ENCODE measurements around the gene CDH18.

CDH18 gene, protein sequence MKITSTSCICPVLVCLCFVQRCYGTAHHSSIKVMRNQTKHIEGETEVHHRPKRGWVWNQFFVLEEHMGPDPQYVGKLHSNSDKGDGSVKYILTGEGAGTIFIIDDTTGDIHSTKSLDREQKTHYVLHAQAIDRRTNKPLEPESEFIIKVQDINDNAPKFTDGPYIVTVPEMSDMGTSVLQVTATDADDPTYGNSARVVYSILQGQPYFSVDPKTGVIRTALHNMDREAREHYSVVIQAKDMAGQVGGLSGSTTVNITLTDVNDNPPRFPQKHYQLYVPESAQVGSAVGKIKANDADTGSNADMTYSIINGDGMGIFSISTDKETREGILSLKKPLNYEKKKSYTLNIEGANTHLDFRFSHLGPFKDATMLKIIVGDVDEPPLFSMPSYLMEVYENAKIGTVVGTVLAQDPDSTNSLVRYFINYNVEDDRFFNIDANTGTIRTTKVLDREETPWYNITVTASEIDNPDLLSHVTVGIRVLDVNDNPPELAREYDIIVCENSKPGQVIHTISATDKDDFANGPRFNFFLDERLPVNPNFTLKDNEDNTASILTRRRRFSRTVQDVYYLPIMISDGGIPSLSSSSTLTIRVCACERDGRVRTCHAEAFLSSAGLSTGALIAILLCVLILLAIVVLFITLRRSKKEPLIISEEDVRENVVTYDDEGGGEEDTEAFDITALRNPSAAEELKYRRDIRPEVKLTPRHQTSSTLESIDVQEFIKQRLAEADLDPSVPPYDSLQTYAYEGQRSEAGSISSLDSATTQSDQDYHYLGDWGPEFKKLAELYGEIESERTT

DNA sequence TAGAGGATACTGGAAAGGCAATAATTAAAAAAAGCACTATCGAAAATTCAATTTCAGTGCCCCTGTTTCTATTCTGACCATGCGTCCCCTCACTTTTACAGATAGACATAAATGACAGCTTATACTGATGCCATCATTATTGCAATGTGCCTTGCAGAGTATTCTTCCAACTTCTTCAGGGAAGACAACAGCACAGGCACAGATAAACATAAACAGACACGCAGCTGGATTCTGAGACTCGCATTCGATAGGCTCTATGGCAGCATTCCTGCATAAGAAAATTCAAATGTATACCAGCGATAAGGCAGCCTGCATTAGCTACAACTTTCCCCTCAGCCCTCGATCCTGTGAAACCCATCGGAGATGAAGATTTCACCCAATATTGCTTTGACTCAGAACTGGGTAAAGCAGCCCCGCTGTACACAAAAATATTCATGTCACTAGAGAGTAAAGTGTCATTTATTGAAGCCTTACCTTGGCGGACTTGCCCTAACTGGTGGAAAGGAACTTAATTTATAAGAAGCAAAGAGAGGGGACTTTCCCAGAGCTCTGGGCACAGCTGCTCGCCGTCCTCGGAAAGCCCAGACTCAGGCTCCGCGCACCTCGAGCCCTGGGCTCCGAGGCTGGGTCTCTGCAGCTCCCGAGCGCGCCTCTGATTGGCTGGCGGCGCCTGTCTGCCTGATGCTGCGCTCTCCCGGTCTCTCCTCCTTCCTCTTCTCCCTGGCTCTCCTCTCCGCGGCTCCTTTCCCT, at the start of gene CDH18:
Gene CDH18 (minus strand): TSS at position 589 of the 750 bp plus-strand sequence. CDS start 149,214 bp downstream, outside the sequence.
- no peak for DNase-seq

DNA sequence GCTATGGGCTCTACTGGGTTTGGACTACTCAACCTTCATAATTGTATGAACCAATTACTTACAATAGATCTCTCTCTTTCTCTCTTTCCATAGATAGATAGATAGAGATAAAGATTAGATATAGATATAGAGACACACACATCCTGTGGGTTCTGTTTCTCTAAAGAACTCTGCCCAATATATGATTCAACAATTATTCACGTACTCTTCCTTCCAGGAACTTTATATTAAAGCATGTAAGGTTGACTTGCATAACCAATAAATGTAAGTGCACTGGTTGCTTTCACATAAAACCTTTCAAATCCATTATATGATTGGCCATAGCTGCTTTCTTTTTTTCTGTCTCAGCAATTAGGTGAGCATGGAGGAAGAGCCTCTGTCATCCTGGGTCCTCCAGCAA, 46.7 kb upstream of the CDH18 start:
- no peak for DNase-seq

DNA sequence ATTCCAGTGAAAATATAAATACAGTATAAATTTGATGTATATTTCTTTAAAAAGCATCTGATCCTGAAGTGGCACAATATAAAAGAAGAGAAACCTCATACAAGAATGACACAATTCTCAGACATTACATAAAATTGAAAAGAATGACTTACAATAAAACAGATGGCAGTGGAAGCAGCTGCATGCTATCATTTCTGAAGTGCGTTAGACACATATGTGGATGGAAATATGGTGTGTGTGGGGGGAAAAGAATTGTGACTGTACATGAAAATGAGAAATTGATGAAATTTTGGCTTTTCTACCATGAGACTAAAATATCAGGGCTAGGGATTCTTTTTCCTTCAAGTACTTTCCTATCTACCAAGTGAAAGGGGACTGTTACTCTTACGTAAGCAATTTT, 45.9 kb upstream of the CDH18 start:
- no peak for DNase-seq

DNA sequence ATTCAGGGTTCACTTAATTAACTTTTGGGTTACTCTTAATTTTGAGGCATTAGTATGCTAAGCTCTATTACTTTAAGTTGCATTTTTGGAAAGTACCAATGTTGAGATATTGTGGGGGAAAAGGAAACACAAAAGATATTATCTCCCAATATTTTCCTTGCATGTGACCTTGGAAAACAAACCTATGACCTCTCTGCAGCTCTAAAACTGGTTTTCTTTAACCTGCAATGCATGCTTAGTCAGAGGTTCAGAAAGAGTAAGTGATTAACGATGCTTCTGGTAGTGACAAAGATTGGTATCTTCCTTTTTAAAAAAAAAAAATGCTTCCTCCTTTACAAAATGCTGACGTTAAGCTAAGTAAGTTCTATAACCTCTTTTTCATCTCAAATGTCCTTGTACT, 44.9 kb upstream of the CDH18 start:
- no peak for DNase-seq

DNA sequence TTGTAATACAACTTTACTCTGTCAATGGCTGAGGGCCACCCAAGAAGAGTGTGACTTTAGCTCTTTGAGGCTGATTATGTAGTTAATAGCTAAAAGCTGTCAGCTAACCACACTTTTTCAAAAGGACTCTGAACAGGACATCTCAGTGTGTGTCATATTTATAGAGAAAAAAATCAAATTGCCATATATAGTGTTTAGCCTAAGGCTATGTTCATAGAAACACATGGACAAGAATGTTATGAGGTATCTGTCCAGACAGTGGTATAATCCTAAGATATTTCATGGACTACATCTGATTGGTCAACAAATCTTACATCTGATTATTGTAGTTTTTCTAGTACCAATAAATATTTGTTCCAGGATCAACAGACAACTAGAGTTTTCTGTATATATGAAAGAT, 42.1 kb upstream of the CDH18 start:
- no peak for DNase-seq

DNA sequence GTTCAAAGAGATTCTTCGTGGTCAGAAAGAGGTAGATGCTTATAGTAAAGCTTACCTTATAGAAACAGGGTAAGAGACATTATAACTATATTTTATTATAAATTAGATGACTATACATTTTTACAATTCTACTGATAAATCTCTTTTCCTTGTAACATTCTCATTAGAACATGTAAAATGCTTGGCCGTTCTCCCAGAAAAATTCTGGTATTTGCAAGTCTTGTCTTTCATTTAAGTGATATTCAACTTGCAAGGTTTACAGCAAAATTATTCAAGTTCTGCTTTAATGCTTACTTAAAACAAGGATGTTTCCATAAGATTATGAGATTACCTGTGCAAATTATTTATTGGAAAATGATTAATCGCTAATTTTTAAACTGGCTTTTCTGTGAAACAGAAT, 41.3 kb upstream of the CDH18 start:
- no peak for DNase-seq

DNA sequence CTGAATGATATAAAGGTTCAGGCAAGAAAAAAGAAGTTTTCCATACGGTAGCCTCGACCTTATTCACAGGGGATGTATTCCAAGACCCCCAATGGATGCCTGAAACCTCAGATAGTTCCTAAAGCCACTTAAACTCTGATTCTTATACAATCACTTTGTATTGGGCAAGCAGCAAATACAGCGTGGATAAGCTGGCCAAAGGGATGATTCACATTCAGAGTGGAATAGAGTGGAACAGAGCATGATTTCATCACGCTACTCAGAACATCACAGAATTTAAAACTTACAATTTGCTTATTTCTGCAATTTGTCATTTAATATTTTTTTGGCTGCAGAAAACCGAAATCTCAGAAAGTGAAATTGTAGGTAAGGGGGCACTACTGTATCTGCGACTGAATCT, 40.5 kb upstream of the CDH18 start:
- no peak for DNase-seq

DNA sequence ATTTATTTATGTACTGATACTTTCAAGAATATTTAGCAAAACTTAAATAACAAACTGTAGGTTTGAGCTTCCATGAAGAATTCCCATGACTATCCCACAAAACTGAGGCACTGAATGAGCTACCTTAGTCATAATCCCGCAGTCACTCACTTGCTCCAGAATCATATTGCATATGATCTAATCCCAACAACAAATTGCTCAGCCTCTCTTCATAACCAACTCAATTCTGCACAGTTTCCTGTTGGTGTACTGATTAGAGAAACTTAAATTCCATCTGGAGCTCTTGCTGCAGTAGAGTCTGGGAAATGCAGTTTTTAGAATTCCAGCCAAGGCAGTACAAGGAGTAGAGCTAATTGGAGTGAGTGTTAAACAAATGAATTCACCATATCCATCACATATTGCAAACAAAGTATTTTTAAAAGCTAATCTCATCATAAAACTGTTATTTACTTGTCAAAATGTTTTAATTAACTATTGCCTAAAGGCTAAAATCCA, 35.7 kb upstream of the CDH18 start:
- no peak for DNase-seq

DNA sequence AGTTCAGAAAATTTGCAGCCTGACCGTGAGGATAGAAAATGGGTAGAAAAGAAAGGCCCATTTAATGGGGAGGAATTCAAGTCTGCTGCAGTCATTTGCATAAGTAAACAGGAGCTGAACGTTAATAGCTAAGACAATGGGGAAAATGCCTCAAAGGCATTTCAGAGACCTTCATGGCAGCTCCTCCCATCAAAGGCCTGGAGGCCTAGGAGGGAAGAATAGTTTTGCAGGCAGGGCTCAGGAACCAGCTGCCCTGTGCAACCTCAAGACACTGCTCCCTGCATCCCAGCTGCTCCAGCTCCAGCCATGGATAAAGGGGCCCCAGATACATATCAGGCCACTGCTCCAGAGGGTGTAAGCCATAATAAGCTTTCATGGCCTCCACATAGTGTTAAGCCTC, 32.2 kb upstream of the CDH18 start:
- no peak for DNase-seq

DNA sequence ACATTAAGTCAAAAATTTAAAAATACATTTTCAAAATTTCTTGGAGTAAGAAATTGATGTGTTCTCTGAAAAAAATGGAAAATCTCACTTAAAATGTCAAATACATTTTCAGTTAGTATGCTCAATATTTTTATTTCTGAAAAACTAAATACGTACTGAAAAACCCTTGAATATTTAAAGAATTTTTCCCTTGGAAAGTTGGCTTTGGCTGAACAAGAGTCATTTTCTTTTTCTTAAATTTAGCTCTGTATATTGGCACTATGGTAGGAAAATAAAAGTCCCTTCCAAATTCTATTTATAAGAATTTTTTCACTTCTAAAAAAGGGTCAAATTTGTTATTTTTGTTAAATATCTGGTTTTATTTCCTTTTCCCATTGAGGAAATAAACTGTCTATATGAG, 29.0 kb upstream of the CDH18 start:
- no peak for DNase-seq

DNA sequence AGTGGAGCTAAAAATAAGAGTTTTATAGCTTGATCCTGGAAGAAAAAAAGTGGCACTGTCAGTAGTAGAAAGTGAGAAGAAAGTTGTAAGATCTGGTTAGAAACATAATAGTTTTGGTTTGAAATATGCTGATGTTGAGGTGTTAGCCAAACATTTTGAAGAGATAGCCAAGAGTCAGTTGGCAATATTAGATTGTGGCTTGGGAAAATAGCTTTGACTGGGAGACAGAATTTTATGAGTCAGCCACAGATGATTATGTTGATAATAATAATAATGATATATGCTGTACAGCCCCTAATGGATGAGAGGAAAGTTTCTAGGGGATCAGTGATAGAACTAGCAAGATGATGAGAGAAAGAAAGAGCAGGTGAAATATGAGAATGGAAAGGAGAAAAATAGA, 12.4 kb upstream of the CDH18 start:
- no peak for DNase-seq

DNA sequence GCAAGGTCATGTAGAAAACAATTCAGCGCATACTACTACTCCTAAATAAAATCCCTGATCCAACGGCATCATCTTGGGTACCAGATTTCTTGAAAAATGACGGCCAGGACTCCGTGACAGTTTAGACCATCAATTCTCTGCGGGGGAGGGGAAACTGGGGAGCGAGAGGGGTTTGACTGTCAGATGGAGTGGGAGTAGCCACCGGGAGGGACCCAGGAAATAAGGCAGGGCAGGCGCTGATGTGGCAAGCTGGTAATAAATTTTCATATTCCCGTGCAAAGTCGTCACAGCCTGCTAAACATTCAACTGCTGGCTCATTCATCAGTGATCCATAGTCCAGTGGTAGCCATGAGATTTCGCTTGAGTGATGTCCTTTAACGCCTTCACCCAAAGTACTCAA, 457 bp upstream of the CDH18 start:
- no peak for DNase-seq

DNA sequence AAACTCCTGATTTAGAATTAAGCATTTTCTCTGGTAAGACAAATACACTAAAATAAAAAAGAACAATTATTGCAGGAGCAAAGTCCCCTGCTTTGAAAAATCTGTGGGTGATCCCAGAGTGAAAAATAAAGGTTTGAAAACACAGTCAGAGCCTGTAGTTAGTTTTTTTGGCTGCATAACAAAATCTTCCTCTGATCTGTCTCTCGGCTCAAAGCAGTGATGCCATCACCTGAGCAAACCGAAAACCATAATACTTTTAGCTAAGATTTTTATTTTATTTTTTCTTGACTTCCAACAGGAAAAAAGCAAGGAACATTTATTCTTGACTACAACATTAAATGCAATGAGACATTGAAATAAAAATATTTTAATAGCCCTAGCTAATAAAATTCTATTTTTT, 1.2 kb downstream of the CDH18 start:
- no peak for DNase-seq

DNA sequence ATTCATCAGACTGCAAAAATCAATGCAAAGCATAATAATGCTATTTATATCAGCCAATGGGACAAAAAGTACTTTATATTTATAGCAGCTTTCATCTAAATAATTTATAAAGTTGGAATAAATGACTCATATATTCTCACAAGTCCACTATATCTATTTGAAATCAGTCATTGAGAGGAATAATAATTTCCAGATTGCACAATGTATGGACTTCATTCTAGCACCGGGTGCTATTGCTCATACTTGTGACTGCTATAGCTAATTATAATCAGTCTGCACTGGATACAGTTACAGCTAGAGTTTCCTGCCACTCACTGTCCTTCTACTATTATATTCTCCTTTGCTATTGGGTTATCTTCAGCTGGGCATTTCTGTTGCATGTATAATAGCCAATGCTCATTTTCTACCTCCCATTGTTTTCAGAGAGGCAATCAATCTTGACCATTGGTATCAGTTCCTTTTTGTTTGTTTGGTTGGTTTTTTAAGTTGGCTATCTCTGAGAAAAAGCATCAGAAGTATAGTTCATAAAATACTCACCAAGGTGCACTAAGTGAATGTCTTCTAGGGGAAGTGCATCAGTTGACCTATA, 1.9 kb downstream of the CDH18 start:
- DNase-seq: no peak

DNA sequence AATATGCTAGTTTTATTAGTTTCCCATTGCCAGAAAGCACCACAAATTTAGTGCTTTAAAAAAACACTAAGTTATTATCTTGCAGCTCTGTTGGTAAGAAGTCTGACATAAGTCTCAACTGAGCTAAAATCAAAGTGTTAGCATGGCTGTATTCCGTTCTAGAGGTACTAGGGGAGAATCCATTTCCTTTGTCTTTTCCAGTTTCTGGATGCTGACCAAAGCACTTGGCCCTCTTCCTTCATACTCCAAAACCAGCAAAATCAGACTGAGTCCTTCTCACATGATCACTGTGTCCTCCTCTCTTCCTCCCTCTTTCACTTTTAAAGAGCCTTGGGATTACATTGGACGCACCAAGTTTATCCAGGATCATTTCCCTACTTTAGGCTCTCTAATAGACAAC, 9.5 kb downstream of the CDH18 start:
- no peak for DNase-seq

DNA sequence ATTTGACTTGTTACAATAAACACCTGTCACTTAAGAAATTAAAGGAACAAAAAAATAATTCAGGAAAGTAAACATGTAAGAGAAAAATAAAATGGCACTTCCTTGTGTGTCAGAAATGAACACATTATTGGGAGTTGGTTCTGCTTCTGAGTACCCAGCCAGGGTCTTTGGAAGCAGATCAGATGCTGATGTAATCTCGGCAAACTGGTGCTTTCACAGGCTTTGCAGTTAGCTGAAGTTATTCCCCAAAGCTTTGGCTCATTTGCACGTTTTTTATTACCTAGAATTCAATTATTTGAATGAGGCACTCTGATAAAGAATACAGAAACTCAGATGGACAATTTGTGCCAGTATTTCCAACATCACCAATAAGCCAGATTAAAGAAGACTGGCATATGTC, 10.9 kb downstream of the CDH18 start:
- DNase-seq: no peak

DNA sequence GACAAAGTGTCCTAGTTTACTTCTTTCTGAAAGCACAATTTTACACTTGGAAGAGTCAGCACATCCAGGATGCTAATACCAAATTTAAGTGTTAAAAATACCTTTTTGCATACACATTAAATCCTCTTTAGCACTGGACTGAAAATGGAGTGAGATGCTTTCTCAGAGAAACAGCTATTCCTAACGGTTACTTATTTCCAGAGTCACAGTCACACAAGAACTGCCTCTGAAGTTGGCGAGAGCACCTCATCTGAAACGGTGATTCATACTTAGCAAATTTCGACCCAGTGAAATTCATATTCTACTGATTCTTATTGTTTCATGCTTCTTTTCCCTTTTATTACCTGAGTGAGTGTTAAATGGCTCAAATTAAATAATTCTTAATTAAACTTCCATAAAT, 12.2 kb downstream of the CDH18 start:
- DNase-seq: no peak

DNA sequence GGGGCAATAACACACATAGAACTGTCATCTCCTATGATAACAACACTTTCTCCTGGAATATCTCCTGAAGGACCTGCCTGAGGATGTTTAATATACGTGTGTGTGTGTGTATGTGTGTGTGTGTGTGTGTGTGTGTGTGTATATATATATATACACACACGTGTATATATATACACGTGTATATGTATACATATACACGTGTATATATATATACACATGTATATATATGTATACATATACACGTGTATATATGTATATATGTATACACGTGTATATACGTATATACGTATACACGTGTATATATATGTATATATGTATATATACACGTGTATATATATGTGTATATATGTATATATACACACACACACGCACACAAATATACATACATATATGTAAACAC, 27.5 kb downstream of the CDH18 start:
- no peak for DNase-seq

DNA sequence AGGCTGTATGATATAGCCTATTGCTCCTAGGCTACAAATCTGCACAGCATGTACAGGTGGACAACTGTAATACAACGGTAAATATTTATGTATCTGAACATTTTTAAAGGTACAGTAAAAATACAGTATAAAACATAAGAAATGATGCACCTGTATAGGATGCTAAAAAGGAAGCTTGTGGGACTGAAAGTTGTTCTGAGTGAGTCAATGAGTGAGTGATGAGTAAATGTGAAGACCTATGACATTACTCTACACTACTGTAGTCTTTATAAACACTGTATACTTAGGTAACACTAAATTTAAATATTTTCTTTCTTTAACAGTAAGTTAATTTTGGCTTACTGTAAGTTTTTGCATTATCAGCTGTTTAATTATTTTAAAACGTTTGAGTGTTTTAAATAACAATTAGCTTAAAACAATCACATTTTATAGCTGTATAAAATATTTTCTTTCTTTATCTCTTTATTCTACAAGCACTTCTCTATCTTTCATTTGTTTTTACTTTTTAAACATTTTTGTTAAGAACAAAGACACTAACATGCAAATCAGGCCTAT, 28.1 kb downstream of the CDH18 start:
- DNase-seq: no peak

DNA sequence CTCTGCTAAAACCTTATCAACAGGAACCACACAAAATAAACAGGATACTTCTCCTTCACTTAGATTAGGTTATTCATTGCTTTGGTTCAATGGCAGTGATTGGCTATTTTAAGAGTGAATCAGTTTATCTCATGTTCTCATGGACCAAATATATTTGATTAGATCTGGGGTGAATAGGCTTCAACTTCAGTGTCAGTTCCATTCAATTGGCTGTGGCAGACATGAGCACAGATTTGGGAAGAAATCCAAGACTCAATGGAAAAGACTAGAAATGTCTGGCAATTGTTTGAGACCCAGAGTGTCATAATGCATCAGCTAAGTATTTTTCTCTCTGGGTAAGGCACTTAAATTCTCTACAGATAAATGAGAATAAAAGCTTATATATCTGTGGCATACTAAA, 37.1 kb downstream of the CDH18 start:
- no peak for DNase-seq

DNA sequence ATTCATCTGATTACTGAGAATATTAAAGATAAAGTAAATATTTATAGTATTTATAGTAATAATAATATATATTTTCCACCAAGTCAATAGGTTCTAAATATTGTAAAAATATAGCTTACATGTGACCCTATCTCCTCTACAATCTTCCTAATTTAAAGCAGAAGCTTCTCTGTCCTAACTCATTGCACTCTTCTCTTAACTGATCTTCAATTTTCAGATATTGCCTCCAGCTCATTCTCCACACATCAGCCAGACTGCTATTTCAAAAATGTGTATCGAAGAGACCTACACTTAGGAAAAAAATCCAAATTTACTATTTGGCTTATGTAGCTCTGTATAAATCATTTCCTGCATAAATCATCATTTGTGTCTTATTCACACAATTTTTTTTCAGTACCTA, 47.8 kb downstream of the CDH18 start:
- DNase-seq: no peak

DNA sequence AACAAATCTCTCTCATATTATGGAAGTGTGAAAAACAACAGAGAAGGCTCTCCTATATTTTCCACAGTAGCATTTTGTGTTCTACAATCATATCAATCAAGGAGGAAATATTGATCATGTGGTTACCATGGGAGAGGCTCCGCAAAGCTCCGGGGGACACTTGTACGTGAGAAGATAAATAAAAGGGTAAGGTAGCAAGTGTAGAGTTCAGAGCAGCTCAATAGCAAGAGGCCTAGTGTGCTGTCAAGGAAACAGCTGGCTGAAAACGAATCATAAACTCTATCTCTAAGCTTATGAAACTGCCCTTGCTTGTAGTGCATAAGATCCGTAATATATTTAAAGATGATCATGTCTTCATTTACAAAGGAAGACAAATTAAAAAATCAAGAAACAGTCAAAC, 57.5 kb downstream of the CDH18 start:
- no peak for DNase-seq

Data from activated T-cell treated with anti-CD3 and anti-CD28 coated beads, Interleukin-2, amount 50 U/mL, for 48 hours (primary cell).